Dendritic cell treated with granulocyte-macrophage colony-stimulating factor and Interleukin-4, amounts not matched to agents 40 ng/mL and 50 ng/mL, for 4 days (primary cell): ENCODE measurements around the gene ARL11.
"Not testable (repeated sequence)": the region's sequence is repeated elsewhere in the genome, so short reads cannot be mapped to it uniquely, and the experiment has no call there.

Experiments used
- H3K27ac Mint-ChIP-seq: one replicate; pipeline ENCODE4 v1.8.0; 2022; ENCODE audit warnings: mild to moderate bottlenecking, mixed read lengths
- H3K27me3 Mint-ChIP-seq: one replicate; pipeline ENCODE4 v1.8.0; 2022; ENCODE audit warnings: mild to moderate bottlenecking, mixed read lengths
- H3K36me3 Mint-ChIP-seq: one replicate; pipeline ENCODE4 v1.8.0; 2022; ENCODE audit warnings: low read depth, mixed read lengths
- H3K4me1 Mint-ChIP-seq: one replicate; pipeline ENCODE4 v1.8.0; 2022; ENCODE audit warnings: low read depth, mixed read lengths
- H3K4me3 Mint-ChIP-seq: one replicate; pipeline ENCODE4 v1.8.0; 2022; ENCODE audit warnings: mild to moderate bottlenecking, moderate library complexity, mixed read lengths
- H3K9me3 Mint-ChIP-seq: one replicate; pipeline ENCODE4 v1.8.0; 2022; ENCODE audit warnings: mixed read lengths
- intact Hi-C: fragments of 100-400 bp; cut with micrococcal nuclease; formaldehyde crosslinking; loops from one replicate; pipeline ENCODE4 v1.15.0; 2022

The ARL11 gene

DNA sequence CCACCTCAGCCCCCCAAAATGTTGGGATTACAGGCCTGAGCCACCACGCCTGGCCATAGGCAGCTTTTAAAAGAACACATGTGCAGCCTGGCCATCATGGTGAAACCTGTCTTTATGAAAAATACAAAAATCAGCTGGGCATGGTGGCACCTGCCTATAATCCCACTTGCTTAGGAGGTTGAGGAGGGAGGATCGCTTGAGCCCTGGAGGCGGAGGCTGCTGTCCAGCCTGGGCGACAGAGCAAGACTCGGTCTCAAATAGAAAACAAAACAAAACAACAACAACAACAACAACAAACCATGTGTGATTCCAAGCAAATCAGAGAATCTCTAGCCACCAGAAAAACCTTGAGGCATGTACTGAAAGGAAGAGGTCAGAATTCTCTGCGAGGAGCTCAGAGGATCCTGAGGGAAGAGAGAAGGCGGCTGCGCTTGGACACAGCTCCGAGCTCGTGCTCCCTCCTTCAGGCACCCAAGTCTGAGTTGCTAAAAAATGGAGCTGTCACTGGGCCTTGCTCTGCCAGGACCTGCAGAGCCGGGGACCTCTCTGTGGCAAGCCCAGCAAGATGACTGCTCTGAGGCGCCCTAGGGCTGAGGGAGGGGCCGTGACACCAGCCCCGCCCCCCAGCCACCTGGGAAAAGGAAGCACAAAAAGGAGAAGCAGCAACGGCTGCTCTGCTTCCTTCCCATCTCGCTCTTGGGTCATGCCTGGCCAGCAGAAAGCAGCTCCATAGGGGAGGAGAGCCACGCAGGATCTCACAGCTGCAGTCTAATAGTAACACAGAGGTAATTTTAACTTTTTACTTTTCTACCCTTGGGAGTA lies at the start of gene ARL11:
TSS of gene ARL11 (plus strand) at position 677 of the 822 bp plus-strand sequence. CDS start 1,941 bp downstream, outside the sequence.
- Mint-ChIP-seq H3K27me3 (no peaks in the 10 kb centered on the region), H3K27ac (peak within 1 kb of the TSS; percentile 96), H3K36me3 (peaks cover 31% of the 10 kb centered on the region), H3K4me1 (peaks cover 54% of the 10 kb centered on the region), H3K4me3 (peak within 1 kb of the TSS; percentile 94), H3K9me3 (no peaks in the 10 kb centered on the region)
- intact Hi-C loops, result no loop called here

- no peak overlapping the region for H3K4me3 Mint-ChIP-seq
- H3K27ac Mint-ChIP-seq, result no peak overlapping the region
- intact Hi-C loops, result no loop called here
Measured at GRCh38 chr13:49579501-49579900, 48.8 kb upstream of the ARL11 start.

DNA sequence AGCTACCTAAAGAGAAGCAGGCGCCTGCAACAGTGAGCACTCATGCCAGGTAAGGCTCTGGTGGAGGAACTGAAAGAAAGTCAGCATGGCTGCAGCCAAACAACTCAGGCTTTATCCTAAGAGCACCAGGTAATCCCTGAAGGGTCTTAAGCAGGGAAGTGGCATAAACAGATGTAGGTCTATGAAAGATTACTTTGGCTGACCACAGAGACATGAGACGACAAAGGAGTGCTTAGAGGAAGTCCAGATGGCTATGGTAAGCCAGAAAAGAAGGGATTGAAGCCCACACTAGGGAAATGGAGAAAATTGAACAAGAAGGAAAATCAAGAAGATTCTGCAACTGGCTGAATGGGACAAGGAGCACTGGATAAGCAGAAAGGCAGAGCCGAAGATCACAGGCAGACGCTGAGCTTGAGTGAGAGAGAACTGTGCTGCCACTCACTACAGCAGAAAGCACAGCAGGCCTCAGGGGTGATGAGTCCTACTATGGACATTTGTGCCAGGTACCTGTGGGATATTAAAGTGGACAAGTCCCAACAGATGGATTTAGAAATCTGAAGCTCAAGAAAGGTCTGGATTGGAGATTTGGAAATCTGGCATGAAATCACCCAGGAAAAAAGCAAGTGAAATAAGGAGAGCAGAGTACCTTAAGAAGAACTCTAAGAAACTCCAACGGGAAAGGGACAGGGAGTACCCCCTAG lies 47.2 kb upstream of the ARL11 start:
- Mint-ChIP-seq H3K4me1 (peaks cover 42% of the 10 kb centered on the region), H3K4me3 (no peak overlapping the region), H3K27me3 (peaks cover under 1% of the 10 kb centered on the region), H3K9me3 (no peaks in the 10 kb centered on the region), H3K27ac (peak overlapping the region; percentile 11), H3K36me3 (peaks cover 51% of the 10 kb centered on the region)
- intact Hi-C loops, result no loop called here

More at GRCh38 chr13:49579501-49579900, 48.8 kb upstream of the ARL11 start:
- Mint-ChIP-seq H3K27me3 (no peaks in the 10 kb centered on the region), H3K4me1 (peaks cover 37% of the 10 kb centered on the region), H3K9me3 (no peaks in the 10 kb centered on the region), H3K36me3 (peaks cover 52% of the 10 kb centered on the region)

DNA sequence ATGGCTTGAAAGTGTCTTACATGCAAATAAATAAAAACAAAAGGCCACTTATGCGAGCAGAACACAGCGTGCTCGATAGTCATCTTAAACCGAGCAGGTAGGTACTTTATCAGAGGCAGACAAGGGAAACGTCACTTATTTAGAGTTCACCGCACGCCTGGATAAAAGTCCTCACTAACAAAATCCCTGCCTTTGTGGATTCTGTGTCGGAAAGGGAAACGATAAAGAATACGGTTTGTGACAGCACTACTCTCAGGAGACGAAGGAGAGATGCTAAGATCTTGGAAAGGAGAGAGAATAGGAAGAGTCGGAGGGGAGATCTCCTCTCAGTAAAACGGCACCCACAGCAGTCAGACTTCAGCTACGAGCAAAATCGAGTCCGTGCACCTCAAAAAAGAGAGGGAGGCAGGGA lies 43.5 kb upstream of the ARL11 start:
- peak overlapping the region; percentile 81 for H3K4me3 Mint-ChIP-seq
- peaks cover 13% of the 10 kb centered on the region for H3K27me3 Mint-ChIP-seq
- H3K36me3 Mint-ChIP-seq, result peaks cover 41% of the 10 kb centered on the region
- intact Hi-C loops, result no loop called here
- no peaks in the 10 kb centered on the region for H3K9me3 Mint-ChIP-seq
- peak overlapping the region; percentile 81 for H3K27ac Mint-ChIP-seq
- peaks cover 46% of the 10 kb centered on the region for H3K4me1 Mint-ChIP-seq

DNA sequence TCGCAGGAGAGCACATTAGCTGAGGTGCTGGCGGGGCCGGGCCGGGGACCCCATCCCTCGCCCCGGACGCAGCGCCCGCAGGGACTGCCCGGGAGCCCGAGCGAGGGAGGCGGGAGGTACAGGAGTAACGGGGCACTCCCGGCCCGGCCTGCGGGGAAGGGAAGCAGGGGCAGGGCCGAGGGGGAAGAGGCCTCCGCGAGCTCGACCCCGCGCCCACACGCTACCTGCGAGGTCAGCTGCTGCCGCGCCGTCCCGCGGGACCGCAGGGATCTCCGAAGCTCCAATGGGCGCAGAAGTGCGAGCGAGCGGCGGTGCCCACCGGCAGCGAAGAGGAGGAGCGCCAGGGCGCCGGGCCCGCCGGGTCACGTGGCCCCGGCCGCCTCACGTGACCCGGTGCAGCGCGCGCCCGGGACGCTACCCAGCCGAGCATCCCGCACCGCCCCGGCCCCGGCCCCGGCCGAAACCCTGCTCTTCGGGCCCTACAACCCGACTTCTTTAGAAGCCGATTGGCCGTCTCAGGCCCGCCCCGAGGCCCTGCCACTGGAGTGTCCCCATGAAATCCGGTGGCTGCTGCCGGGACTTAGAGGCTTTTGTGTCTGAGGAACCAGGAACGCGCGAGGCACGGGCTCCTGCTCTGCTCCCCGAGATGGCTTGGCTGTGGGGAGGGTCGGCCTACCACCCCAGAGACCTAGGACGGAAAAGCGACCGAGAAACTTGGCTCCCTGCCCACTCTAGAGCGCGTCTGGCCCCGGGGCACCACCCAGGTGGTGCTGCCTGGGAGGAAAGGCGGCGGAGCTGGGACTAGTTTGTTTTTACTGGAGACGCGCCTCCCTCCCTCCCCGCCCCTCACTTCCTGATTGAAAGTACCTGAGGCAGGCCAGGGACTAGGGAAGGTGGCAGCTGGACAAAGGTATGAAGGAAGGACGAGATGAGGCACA lies 42.8 kb upstream of the ARL11 start, which contains the start of gene RCBTB1:
TSS of gene RCBTB1 (minus strand) at position 339 of the 938 bp plus-strand sequence. CDS start 18,279 bp downstream, outside the sequence.
- intact Hi-C loops, result no loop called here
- Mint-ChIP-seq H3K9me3 (no peaks in the 10 kb centered on the region), H3K27ac (peak within 1 kb of the TSS; percentile 81), H3K4me3 (peak within 1 kb of the TSS; percentile 81), H3K27me3 (peaks cover 13% of the 10 kb centered on the region), H3K36me3 (peaks cover 34% of the 10 kb centered on the region), H3K4me1 (peaks cover 46% of the 10 kb centered on the region)

DNA sequence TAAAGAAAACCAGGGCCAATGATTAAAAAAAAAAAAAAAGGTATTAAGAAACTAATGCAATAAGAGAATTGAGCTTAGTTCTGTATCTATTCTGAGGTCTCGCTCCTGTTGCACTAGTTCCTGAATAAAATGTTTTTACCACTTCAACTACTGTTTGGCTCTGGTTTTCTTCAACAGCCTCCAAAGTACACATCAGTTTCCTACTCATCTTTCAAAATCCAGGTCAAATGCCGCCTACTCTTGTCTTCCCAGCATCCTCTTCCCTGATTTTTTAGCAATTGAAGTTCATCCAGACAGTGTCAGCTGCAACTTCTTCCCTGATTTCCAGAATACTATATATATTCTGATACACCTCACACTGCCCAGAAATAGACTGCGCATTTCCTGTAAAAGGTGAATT lies 41.6 kb upstream of the ARL11 start:
- Mint-ChIP-seq H3K4me1 (peaks cover 36% of the 10 kb centered on the region), H3K9me3 (no peaks in the 10 kb centered on the region), H3K36me3 (peaks cover 22% of the 10 kb centered on the region), H3K27ac (no peak overlapping the region), H3K27me3 (peaks cover 13% of the 10 kb centered on the region), H3K4me3 (no peak overlapping the region)
- intact Hi-C loops, result no loop called here

GRCh38 chr13:49587311-49587847 lies 40.9 kb upstream of the ARL11 start:
- intact Hi-C loops, result no loop called here
- H3K9me3 Mint-ChIP-seq, result no peaks in the 10 kb centered on the region
- no peak overlapping the region for H3K27ac Mint-ChIP-seq
- H3K4me3 Mint-ChIP-seq, result no peak overlapping the region
- H3K27me3 Mint-ChIP-seq, result peaks cover 13% of the 10 kb centered on the region
- H3K36me3 Mint-ChIP-seq, result peaks cover 16% of the 10 kb centered on the region
- peaks cover 34% of the 10 kb centered on the region for H3K4me1 Mint-ChIP-seq

GRCh38 chr13:49590714-49591113 lies 37.6 kb upstream of the ARL11 start:
- H3K4me3 Mint-ChIP-seq, H3K9me3 Mint-ChIP-seq, H3K4me1 Mint-ChIP-seq, H3K27ac Mint-ChIP-seq, intact Hi-C loops, H3K36me3 Mint-ChIP-seq: not testable (repeated sequence)
- peaks cover 13% of the 10 kb centered on the region for H3K27me3 Mint-ChIP-seq

GRCh38 chr13:49593876-49594275 lies 34.4 kb upstream of the ARL11 start:
- H3K36me3 Mint-ChIP-seq, H3K27me3 Mint-ChIP-seq, H3K9me3 Mint-ChIP-seq, H3K4me3 Mint-ChIP-seq, intact Hi-C loops, H3K4me1 Mint-ChIP-seq, H3K27ac Mint-ChIP-seq: not testable (repeated sequence)

- H3K27me3 Mint-ChIP-seq, result no peaks in the 10 kb centered on the region
- no peak overlapping the region for H3K27ac Mint-ChIP-seq
- H3K4me3 Mint-ChIP-seq, result no peak overlapping the region
- peaks cover 6% of the 10 kb centered on the region for H3K9me3 Mint-ChIP-seq
- intact Hi-C loops, result no loop called here
- no peaks in the 10 kb centered on the region for H3K36me3 Mint-ChIP-seq
- H3K4me1 Mint-ChIP-seq, result no peaks in the 10 kb centered on the region
Measured at GRCh38 chr13:49594576-49594975, 33.7 kb upstream of the ARL11 start.

DNA sequence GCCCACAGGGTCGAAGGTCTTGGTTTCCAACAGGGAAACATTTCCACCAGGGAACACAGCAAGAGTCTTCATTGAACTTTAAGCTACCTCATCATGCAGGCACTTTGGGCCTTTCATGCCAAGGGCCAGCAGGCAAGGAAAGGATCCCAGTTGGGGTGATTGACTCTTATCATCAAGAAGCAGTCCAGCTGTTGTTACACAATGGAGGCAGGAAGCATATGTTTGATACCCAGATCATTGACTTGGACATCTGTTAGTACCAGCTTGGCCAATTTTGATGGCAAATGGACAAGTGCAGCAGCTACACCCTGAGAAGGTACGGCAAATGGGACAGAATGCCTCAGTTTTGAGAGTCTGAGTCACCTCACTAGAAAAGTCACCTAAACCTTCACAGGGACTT lies 32.1 kb upstream of the ARL11 start:
- H3K27ac Mint-ChIP-seq, result no peak overlapping the region

GRCh38 chr13:49597043-49597641 lies 31.2 kb upstream of the ARL11 start:
- Mint-ChIP-seq H3K27me3 (no peaks in the 10 kb centered on the region), H3K36me3 (no peaks in the 10 kb centered on the region), H3K27ac (no peak overlapping the region), H3K4me1 (no peaks in the 10 kb centered on the region), H3K4me3 (no peak overlapping the region), H3K9me3 (peaks cover 6% of the 10 kb centered on the region)
- intact Hi-C loops, result no loop called here

More for the DNA sequence above, 32.1 kb upstream of the ARL11 start:
- no peak overlapping the region for H3K4me3 Mint-ChIP-seq
- H3K27me3 Mint-ChIP-seq, result no peaks in the 10 kb centered on the region
- no peaks in the 10 kb centered on the region for H3K36me3 Mint-ChIP-seq
- H3K4me1 Mint-ChIP-seq, result no peaks in the 10 kb centered on the region
- intact Hi-C loops, result no loop called here
- H3K9me3 Mint-ChIP-seq, result peaks cover 6% of the 10 kb centered on the region

- H3K4me3 Mint-ChIP-seq, result no peak overlapping the region
- H3K9me3 Mint-ChIP-seq, result peaks cover under 1% of the 10 kb centered on the region
- H3K27ac Mint-ChIP-seq, result no peak overlapping the region
- no peaks in the 10 kb centered on the region for H3K36me3 Mint-ChIP-seq
- intact Hi-C loops, result loop anchor here (10.0 kb wide), 1 partner anchor 107 kb away; the partner anchor contains the start of gene PHF11
- no peaks in the 10 kb centered on the region for H3K4me1 Mint-ChIP-seq
- H3K27me3 Mint-ChIP-seq, result no peaks in the 10 kb centered on the region
Measured at GRCh38 chr13:49602005-49602404, 26.3 kb upstream of the ARL11 start.
